ENCODE data around the gene TSPAN2. TPM values are rescaled to one million over a fixed set of nuclear protein-coding genes. Genes with fewer than 3 reads are reported as not detected.

TSPAN2 gene
- total RNA-seq, 2 donors from 2014 or later: 7.1 to 10.7 TPM

- no peak overlapping the region for H3K27ac ChIP-seq (ENCODE audit: low read depth, low read length)
- TF ChIP-seq CTCF (conservative IDR thresholded peaks at IDR 0.05): no peak
- Mint-ChIP-seq H3K27ac (no peak overlapping the region), H3K9me3 (peaks cover 47% of the 10 kb centered on the region), H3K27me3 (ENCODE audit: insufficient read depth) (no peaks in the 10 kb centered on the region), H3K36me3 (ENCODE audit: low read depth) (no peaks in the 10 kb centered on the region), H3K4me1 (peaks cover 4% of the 10 kb centered on the region), H3K4me3 (no peak overlapping the region)
- no peaks in the 10 kb centered on the region for H3K36me3 ChIP-seq (ENCODE audit: control insufficient read depth, insufficient read depth, low read length)
- H3K27me3 ChIP-seq (ENCODE audit: control insufficient read depth, insufficient read depth, low read length, poor library complexity, severe bottlenecking): no peaks in the 10 kb centered on the region
- H3K4me1 ChIP-seq (ENCODE audit: control insufficient read depth, insufficient read depth, low read length): no peaks in the 10 kb centered on the region
- H3K9ac ChIP-seq (ENCODE audit: extremely low read depth, low read length, poor library complexity, severe bottlenecking): no peak overlapping the region
- H3K9me3 ChIP-seq (ENCODE audit: control insufficient read depth, low read length): peaks cover 45% of the 10 kb centered on the region
- H3K4me3 ChIP-seq (ENCODE audit: low read length): peak overlapping the region; percentile 44
- DNase-seq: no peak
These were observed 32.5 kb upstream of the TSPAN2 start for GRCh38 chr1:115121793-115122192.

GRCh38 chr1:115120296-115120695, 31.0 kb upstream of the TSPAN2 start:
- Histone ChIP-seq H3K36me3 (ENCODE audit: control insufficient read depth, insufficient read depth, low read length) (no peaks in the 10 kb centered on the region), H3K9me3 (ENCODE audit: control insufficient read depth, low read length) (peaks cover 45% of the 10 kb centered on the region), H3K27ac (ENCODE audit: low read depth, low read length) (no peak overlapping the region), H3K27me3 (ENCODE audit: control insufficient read depth, insufficient read depth, low read length, poor library complexity, severe bottlenecking) (no peaks in the 10 kb centered on the region), H3K4me3 (ENCODE audit: low read length) (peak overlapping the region; percentile 37), H3K4me1 (ENCODE audit: control insufficient read depth, insufficient read depth, low read length) (no peaks in the 10 kb centered on the region), H3K9ac (ENCODE audit: extremely low read depth, low read length, poor library complexity, severe bottlenecking) (no peak overlapping the region)
- no peak for DNase-seq
- Mint-ChIP-seq H3K4me3 (no peak overlapping the region), H3K36me3 (ENCODE audit: low read depth) (no peaks in the 10 kb centered on the region), H3K4me1 (peaks cover 6% of the 10 kb centered on the region), H3K9me3 (peaks cover 49% of the 10 kb centered on the region), H3K27ac (no peak overlapping the region), H3K27me3 (ENCODE audit: insufficient read depth) (no peaks in the 10 kb centered on the region)
- WGBS, 2 experiments (ENCODE audit: insufficient coverage in 1 of 2, insufficient read length in 1 of 2): 72 to 81% methylated on average over 2 of the region's 2 CpGs
- TF ChIP-seq CTCF (conservative IDR thresholded peaks at IDR 0.05): no peak

- H3K4me3 ChIP-seq (ENCODE audit: low read length): no peak overlapping the region
- no peaks in the 10 kb centered on the region for H3K36me3 Mint-ChIP-seq (ENCODE audit: low read depth)
- TF ChIP-seq CTCF (conservative IDR thresholded peaks at IDR 0.05): no peak
- no peak overlapping the region for H3K4me3 Mint-ChIP-seq
- no peak overlapping the region for H3K27ac Mint-ChIP-seq
- H3K9me3 ChIP-seq (ENCODE audit: control insufficient read depth, low read length): peaks cover 38% of the 10 kb centered on the region
- DNase-seq: no peak
- no peak overlapping the region for H3K9ac ChIP-seq (ENCODE audit: extremely low read depth, low read length, poor library complexity, severe bottlenecking)
- no peaks in the 10 kb centered on the region for H3K36me3 ChIP-seq (ENCODE audit: control insufficient read depth, insufficient read depth, low read length)
- 84 to 87% methylated on average over 3 to 4 of the region's 4 CpGs for WGBS, 2 experiments (ENCODE audit: insufficient coverage in 1 of 2, insufficient read length in 1 of 2)
- H3K4me1 ChIP-seq (ENCODE audit: control insufficient read depth, insufficient read depth, low read length): no peaks in the 10 kb centered on the region
- H3K4me1 Mint-ChIP-seq: peaks cover 6% of the 10 kb centered on the region
- peaks cover 49% of the 10 kb centered on the region for H3K9me3 Mint-ChIP-seq
- no peak overlapping the region for H3K27ac ChIP-seq (ENCODE audit: low read depth, low read length)
- H3K27me3 ChIP-seq (ENCODE audit: control insufficient read depth, insufficient read depth, low read length, poor library complexity, severe bottlenecking): peaks cover 5% of the 10 kb centered on the region
- peaks cover 8% of the 10 kb centered on the region for H3K27me3 Mint-ChIP-seq (ENCODE audit: insufficient read depth)
These were observed 29.3 kb upstream of the TSPAN2 start for GRCh38 chr1:115118611-115119010.
